H54 (cell line): ENCODE results near the gene RAD50.

Experiments
- DNase-seq: peaks from one replicate; pipeline ENCODE4 v3.0.0; 2011; ENCODE audit warnings: low spot score, mixed read lengths; ENCODE audit not compliant: insufficient read length
- FAIRE-seq: peaks from 3 replicates; lab custom pipeline; 2011; peaks lifted over from hg19 to GRCh38; lab: Jason Lieb, UNC
- POLR2A ChIP-seq: IDR thresholded peaks from 2 replicates; pipeline ENCODE4 v1.6.1; 2011; ENCODE audit warnings: low read depth, mild to moderate bottlenecking, low read length

The RAD50 gene

GRCh38 chr5:132655821-132656773, 99.3 kb downstream of the RAD50 start:
- no peak for TF ChIP-seq POLR2A
- FAIRE-seq, result no peak
- no peak for DNase-seq

- TF ChIP-seq POLR2A, result no peak
- no peak for FAIRE-seq
- DNase-seq, result no peak
These were observed 100.1 kb downstream of the RAD50 start for GRCh38 chr5:132656774-132657355.

- DNase-seq, result no peak
- no peak for FAIRE-seq
- no peak for TF ChIP-seq POLR2A
These were observed 101.1 kb downstream of the RAD50 start, which contains the start of gene IL13 for GRCh38 chr5:132657676-132658380. TSS of gene IL13 (plus strand) at chr5:132658173. CDS start at chr5:132658187, 14 bp downstream.

GRCh38 chr5:132658381-132659302, 101.9 kb downstream of the RAD50 start:
- DNase-seq (no peak), FAIRE-seq (no peak)
- TF ChIP-seq POLR2A, result no peak

- FAIRE-seq (no peak), DNase-seq (no peak)
- no peak for TF ChIP-seq POLR2A
These were observed 103.1 kb downstream of the RAD50 start for GRCh38 chr5:132659598-132660493.

- no peak for FAIRE-seq
- no peak for DNase-seq
These were observed 104.6 kb downstream of the RAD50 start for GRCh38 chr5:132661231-132662003.

GRCh38 chr5:132662004-132662401, 105.2 kb downstream of the RAD50 start:
- TF ChIP-seq POLR2A, result no peak
- FAIRE-seq, result no peak
- DNase-seq, result no peak

More at GRCh38 chr5:132661231-132662003, 104.6 kb downstream of the RAD50 start:
- TF ChIP-seq POLR2A, result no peak

GRCh38 chr5:132662925-132663770, 106.4 kb downstream of the RAD50 start:
- FAIRE-seq (no peak), DNase-seq (no peak)
- no peak for TF ChIP-seq POLR2A

- FAIRE-seq (no peak), DNase-seq (no peak)
- no peak for TF ChIP-seq POLR2A
These were observed 107.3 kb downstream of the RAD50 start for GRCh38 chr5:132663771-132664695.
